Measurements from ENCODE around the gene EXOC6B. TPM values are rescaled to one million over a fixed set of nuclear protein-coding genes. Genes with fewer than 3 reads are reported as not detected.

Gene EXOC6B
- total RNA-seq, 2 donors from 2014 or later = 10.4 to 11.6 TPM

DNA sequence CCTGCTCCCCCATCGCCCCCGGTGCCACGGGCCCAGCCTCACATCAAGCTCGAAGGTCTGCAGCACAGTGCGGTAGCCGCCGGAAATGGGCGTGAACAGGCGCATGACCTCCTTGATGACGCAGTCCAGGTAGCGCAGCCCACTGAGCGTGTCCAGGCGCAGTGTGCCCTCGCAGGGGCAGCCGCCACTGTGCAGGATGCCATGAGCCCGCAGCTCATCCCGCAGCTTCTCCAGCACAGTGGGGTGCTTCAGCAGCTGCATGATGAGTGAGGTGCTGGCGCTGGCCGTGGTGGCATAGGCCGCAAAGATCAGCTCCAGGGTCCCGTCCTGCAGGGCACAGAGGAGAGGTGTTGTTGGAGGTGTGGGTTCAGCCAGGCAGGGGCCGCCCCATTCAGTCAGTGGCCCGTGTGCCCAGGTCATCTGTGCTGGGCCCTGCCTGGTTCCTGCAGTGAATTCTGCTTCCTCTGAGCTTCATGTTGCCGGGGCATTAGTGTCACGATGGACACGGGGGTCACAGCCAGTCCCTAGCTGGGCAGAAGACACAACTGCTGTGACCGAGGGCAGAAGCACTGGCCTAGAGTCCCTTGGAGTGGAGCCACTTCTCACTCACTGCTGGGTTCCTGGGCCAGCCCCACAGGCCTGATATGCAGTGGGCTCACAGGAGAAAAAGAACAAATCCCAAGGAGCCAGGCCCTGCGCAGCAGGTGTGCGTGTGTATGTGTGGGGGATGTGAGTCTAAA lies 692.7 kb downstream of the EXOC6B start:
- ATAC-seq (replicated peaks in 1 of 2) = no peak
- DNase-seq = no peak
- Mint-ChIP-seq H3K27me3 (ENCODE audit: low read depth) (no peaks in the 10 kb centered on the region), H3K4me1 (ENCODE audit: low read depth) (peaks cover 5% of the 10 kb centered on the region), H3K4me3 (no peak overlapping the region), H3K9me3 (no peaks in the 10 kb centered on the region), H3K27ac (no peak overlapping the region), H3K36me3 (ENCODE audit: insufficient read depth in 2 of 2) (no peaks in the 10 kb centered on the region)

DNA sequence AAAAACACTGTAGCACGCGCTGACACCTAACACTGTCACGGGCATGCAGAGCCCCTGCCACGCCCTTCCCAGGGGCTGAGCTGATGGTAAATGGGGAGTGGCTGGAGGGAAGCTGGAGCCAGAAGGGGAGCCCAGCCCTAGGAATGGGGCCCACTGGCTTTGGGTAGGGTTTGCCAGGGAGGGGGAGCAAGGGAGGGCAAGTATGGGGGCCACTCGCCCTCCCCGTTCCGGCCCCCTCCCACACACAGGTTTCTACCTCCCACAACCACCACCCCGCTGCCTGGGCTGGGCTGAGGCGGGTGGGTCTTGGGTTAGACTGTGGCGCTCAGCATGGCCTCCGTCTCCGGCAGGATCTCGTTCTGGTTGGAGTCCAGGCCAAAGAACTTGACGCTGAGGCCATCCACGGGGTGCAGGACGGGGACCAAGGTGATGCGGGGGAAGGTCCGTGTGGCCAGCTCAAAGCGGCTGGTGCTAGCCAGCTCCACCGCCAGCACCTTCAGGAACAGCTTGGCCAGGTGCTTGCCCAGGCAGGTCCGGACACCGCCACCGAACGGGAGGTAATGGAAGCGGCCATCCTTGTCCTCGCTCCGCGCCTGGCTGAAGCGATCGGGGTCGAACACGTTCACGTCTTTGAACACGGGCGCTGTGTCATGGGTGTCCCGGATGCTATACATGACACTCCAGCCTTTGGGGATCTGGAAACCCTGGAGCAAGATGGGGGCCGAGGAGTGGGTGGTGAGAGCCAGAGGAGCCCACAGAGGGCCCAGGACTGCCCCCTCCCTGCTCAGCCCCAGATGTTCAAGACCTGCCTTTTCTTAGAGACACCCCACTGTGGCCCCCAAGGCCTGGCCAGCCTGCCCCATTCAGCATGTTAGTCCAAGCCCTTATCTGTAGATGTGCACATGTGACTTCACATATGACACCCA lies 693.7 kb downstream of the EXOC6B start:
- no peak overlapping the region for H3K27ac Mint-ChIP-seq
- no peak for ATAC-seq (replicated peaks in 1 of 2)
- H3K9me3 Mint-ChIP-seq = no peaks in the 10 kb centered on the region

DNA sequence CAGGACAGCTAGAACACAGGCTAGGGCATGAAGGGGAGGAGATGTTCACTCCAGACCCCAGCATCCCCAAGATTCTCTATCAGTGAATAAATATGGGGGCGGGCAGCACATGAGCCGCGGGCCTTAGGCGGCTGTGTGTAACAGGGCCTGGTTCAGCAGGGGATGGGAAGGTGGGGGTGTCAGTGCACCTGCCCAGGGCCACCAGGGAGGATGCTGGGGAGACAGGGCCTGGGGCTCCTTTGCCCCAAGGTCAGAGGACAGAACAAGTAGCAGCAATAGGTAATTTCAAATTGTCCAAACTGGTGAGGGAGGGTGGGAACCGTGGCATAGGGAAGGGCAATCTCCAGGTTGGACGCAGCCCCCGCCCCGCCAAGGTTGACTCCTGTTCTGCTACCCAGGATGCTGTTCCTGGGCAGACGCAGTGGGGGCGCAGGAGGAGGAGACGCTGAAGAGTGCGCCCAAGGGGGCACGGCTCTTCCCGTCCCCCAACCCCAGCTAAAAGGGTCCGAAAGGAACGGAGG lies 694.4 kb downstream of the EXOC6B start:
- no peak for ATAC-seq (replicated peaks in 1 of 2)
- H3K36me3 Mint-ChIP-seq (ENCODE audit: insufficient read depth in 2 of 2) = no peaks in the 10 kb centered on the region
- no peaks in the 10 kb centered on the region for H3K9me3 Mint-ChIP-seq
- no peaks in the 10 kb centered on the region for H3K27me3 Mint-ChIP-seq (ENCODE audit: low read depth)
- DNase-seq = no peak
- H3K27ac Mint-ChIP-seq = no peak overlapping the region
- no peaks in the 10 kb centered on the region for H3K4me1 Mint-ChIP-seq (ENCODE audit: low read depth)
- no peak overlapping the region for H3K4me3 Mint-ChIP-seq

More for the DNA sequence above, 693.7 kb downstream of the EXOC6B start:
- H3K4me3 Mint-ChIP-seq = no peak overlapping the region
- H3K36me3 Mint-ChIP-seq (ENCODE audit: insufficient read depth in 2 of 2) = no peaks in the 10 kb centered on the region
- DNase-seq = no peak
- H3K4me1 Mint-ChIP-seq (ENCODE audit: low read depth) = peaks cover under 1% of the 10 kb centered on the region
- no peaks in the 10 kb centered on the region for H3K27me3 Mint-ChIP-seq (ENCODE audit: low read depth)

GRCh38 chr2:72130659-72131360 lies 695.0 kb downstream of the EXOC6B start:
- no peak for DNase-seq
- H3K9me3 Mint-ChIP-seq = no peaks in the 10 kb centered on the region
- no peaks in the 10 kb centered on the region for H3K27me3 Mint-ChIP-seq (ENCODE audit: low read depth)
- H3K4me3 Mint-ChIP-seq = no peak overlapping the region
- H3K4me1 Mint-ChIP-seq (ENCODE audit: low read depth) = no peaks in the 10 kb centered on the region
- no peaks in the 10 kb centered on the region for H3K36me3 Mint-ChIP-seq (ENCODE audit: insufficient read depth in 2 of 2)
- ATAC-seq (replicated peaks in 1 of 2) = no peak
- no peak overlapping the region for H3K27ac Mint-ChIP-seq

- H3K36me3 Mint-ChIP-seq (ENCODE audit: insufficient read depth in 2 of 2) = no peaks in the 10 kb centered on the region
These were observed 696.0 kb downstream of the EXOC6B start for GRCh38 chr2:72129681-72130340.

GRCh38 chr2:72128843-72129227 lies 697.0 kb downstream of the EXOC6B start:
- no peaks in the 10 kb centered on the region for H3K27me3 Mint-ChIP-seq (ENCODE audit: low read depth)
- no peak overlapping the region for H3K4me3 Mint-ChIP-seq
- no peak for DNase-seq
- no peaks in the 10 kb centered on the region for H3K4me1 Mint-ChIP-seq (ENCODE audit: low read depth)
- no peaks in the 10 kb centered on the region for H3K36me3 Mint-ChIP-seq (ENCODE audit: insufficient read depth in 2 of 2)
- ATAC-seq (replicated peaks in 1 of 2) = no peak
- H3K27ac Mint-ChIP-seq = no peak overlapping the region
- no peaks in the 10 kb centered on the region for H3K9me3 Mint-ChIP-seq

More at GRCh38 chr2:72129681-72130340, 696.0 kb downstream of the EXOC6B start:
- H3K27me3 Mint-ChIP-seq (ENCODE audit: low read depth) = no peaks in the 10 kb centered on the region
- DNase-seq (no peak), ATAC-seq (replicated peaks in 1 of 2) (no peak)
- H3K9me3 Mint-ChIP-seq = no peaks in the 10 kb centered on the region
- H3K4me3 Mint-ChIP-seq = no peak overlapping the region
- H3K27ac Mint-ChIP-seq = no peak overlapping the region
- no peaks in the 10 kb centered on the region for H3K4me1 Mint-ChIP-seq (ENCODE audit: low read depth)

DNA sequence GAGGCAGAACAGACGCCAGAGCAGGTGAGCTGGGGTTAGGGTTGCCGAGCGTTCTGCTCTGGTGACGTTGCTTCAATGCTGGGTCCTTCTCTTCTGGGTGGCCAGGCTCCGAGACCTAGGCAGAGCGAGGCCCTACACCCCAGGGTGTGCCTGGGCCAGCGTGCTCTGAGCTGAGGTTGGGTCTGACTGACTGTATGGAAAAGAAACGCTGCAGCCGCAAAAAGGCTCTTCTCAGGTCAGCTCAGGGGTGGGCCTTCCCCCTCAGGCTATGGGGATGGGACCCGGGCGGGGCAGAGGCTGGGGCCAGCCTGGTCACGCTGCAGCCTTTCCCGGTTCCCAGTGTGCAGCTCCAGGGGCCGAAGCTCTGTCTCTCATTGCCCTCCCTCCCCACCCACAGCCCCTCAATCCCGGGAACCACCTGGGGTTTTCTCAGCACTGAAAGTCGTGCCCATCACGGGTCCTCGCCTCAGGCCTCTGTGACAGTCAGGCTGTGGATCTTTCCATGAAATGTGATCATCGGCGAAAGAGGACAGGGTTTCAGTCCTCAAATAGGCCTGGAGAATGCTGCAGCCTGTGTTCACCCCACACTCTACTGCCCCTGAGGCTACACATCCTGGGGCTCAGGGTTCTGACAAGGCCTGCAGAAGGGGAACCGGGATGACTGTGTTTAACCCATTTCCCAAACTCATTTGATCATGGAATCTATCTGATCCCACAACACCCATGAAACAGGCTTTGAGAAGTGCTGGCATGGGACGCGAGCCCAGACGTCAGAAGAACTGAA lies 697.6 kb downstream of the EXOC6B start:
- H3K27ac Mint-ChIP-seq = no peak overlapping the region
- no peaks in the 10 kb centered on the region for H3K36me3 Mint-ChIP-seq (ENCODE audit: insufficient read depth in 2 of 2)
- no peaks in the 10 kb centered on the region for H3K27me3 Mint-ChIP-seq (ENCODE audit: low read depth)
- H3K4me3 Mint-ChIP-seq = no peak overlapping the region
- ATAC-seq (replicated peaks in 1 of 2) (no peak), DNase-seq (no peak)
- no peaks in the 10 kb centered on the region for H3K9me3 Mint-ChIP-seq
- no peaks in the 10 kb centered on the region for H3K4me1 Mint-ChIP-seq (ENCODE audit: low read depth)

- Mint-ChIP-seq H3K36me3 (ENCODE audit: insufficient read depth in 2 of 2) (no peaks in the 10 kb centered on the region), H3K27me3 (ENCODE audit: low read depth) (peaks cover 4% of the 10 kb centered on the region), H3K4me1 (ENCODE audit: low read depth) (no peaks in the 10 kb centered on the region), H3K9me3 (no peaks in the 10 kb centered on the region), H3K27ac (no peak overlapping the region), H3K4me3 (no peak overlapping the region)
- no peak for DNase-seq
- no peak for ATAC-seq (replicated peaks in 1 of 2)
These were observed 698.3 kb downstream of the EXOC6B start for GRCh38 chr2:72127401-72128058.

- no peak overlapping the region for H3K27ac Mint-ChIP-seq
- H3K4me3 Mint-ChIP-seq = no peak overlapping the region
- DNase-seq (no peak), ATAC-seq (replicated peaks in 1 of 2) (no peak)
- no peaks in the 10 kb centered on the region for H3K4me1 Mint-ChIP-seq (ENCODE audit: low read depth)
- H3K9me3 Mint-ChIP-seq = no peaks in the 10 kb centered on the region
- H3K27me3 Mint-ChIP-seq (ENCODE audit: low read depth) = peaks cover 12% of the 10 kb centered on the region
- H3K36me3 Mint-ChIP-seq (ENCODE audit: insufficient read depth in 2 of 2) = no peaks in the 10 kb centered on the region
These were observed 699.4 kb downstream of the EXOC6B start for GRCh38 chr2:72126186-72127100.
